Suprapubic skin (tissue), 4 donors: ENCODE results near the gene RIOK2.

Experiments
- EP300 ChIP-seq: sonication (generic); formaldehyde crosslinking; IDR thresholded peaks from one replicate; pipeline ENCODE4 v1.6.1; 2017; ENCODE audit warnings: antibody characterized with exemption
- POLR2A ChIP-seq, 2 donors: fragments of 450-650 bp; IDR thresholded peaks; one replicate each; pipeline ENCODE4 v1.6.1; 2017; ENCODE audit warnings: antibody characterized with exemption in 2 of 2, mild to moderate bottlenecking in 2 of 2, moderate library complexity in 2 of 2
- POLR2AphosphoS5 ChIP-seq, 3 donors: sonication (generic); formaldehyde crosslinking; IDR thresholded peaks; one replicate each; pipeline ENCODE4 v1.6.1; 2017; ENCODE audit warnings: antibody characterized with exemption in 3 of 3
- TF ChIP-seq, protein P1 (sequence below), 2 donors: fragments of 200-600 bp in 1 of 2; fragments of 450-650 bp in 1 of 2; sonication (generic) in 1 of 2; IDR thresholded peaks; one replicate each; pipeline ENCODE4 v1.5.1; 2016 to 2019; ENCODE audit warnings: antibody characterized with exemption in 2 of 2, mild to moderate bottlenecking in 1 of 2, moderate library complexity in 1 of 2

DNA sequence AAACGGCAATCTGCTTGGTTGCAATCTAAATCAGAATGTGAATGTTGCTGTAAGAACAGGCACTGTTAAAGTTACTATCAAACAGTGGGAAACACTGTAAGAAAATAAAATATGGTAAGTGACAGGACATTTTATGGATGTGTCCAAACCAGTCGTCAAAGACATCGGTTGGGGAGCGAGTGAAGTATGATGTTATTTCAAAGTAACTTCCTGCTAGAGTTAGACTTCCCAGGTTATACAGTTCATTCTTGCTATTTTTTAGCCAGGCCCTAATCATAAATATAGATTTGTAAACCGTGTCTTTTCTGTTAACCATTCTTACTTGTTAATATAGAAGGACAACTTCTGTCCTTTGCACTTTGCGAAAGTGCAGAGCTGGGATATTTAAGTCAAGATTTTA, 70.8 kb downstream of the RIOK2 start:
- TF ChIP-seq, protein P1, sequence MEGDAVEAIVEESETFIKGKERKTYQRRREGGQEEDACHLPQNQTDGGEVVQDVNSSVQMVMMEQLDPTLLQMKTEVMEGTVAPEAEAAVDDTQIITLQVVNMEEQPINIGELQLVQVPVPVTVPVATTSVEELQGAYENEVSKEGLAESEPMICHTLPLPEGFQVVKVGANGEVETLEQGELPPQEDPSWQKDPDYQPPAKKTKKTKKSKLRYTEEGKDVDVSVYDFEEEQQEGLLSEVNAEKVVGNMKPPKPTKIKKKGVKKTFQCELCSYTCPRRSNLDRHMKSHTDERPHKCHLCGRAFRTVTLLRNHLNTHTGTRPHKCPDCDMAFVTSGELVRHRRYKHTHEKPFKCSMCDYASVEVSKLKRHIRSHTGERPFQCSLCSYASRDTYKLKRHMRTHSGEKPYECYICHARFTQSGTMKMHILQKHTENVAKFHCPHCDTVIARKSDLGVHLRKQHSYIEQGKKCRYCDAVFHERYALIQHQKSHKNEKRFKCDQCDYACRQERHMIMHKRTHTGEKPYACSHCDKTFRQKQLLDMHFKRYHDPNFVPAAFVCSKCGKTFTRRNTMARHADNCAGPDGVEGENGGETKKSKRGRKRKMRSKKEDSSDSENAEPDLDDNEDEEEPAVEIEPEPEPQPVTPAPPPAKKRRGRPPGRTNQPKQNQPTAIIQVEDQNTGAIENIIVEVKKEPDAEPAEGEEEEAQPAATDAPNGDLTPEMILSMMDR (IDR thresholded peaks at IDR 0.05) = no peak
- TF ChIP-seq POLR2A (IDR thresholded peaks at IDR 0.05) = no peak
- no peak for TF ChIP-seq EP300
- TF ChIP-seq POLR2AphosphoS5 (IDR thresholded peaks at IDR 0.05) = no peak
